Neural progenitor cell (in vitro differentiated cells): ENCODE data around the gene ADAMTS12.

Source experiments
- CTCF ChIP-seq: fragments of 200-600 bp; sonication (generic); IDR thresholded peaks from 2 replicates; pipeline ENCODE4 v1.5.1; 2017; ENCODE audit warnings: antibody characterized with exemption, mild to moderate bottlenecking
- EZH2 ChIP-seq: fragments of 200-600 bp; sonication (generic); IDR thresholded peaks from 2 replicates; pipeline ENCODE4 v1.6.1; 2017; ENCODE audit warnings: antibody characterized with exemption, mild to moderate bottlenecking, moderate library complexity
- EZH2phosphoT487 ChIP-seq: fragments of 200-600 bp; sonication (generic); IDR thresholded peaks from 2 replicates; pipeline ENCODE4 v1.6.1; 2017; ENCODE audit warnings: antibody characterized with exemption

- TF ChIP-seq CTCF (no peak), EZH2phosphoT487 (no peak), EZH2 (no peak)
These were observed 63.9 kb downstream of the ADAMTS12 start for GRCh38 chr5:33827885-33828284.
